ENCODE measurements around the gene LRBA. TPM values are rescaled to one million over a fixed set of nuclear protein-coding genes. Genes with fewer than 3 reads are reported as not detected.

LRBA gene
- polyA plus RNA-seq, 1 experiment, result 23.4 TPM

DNA sequence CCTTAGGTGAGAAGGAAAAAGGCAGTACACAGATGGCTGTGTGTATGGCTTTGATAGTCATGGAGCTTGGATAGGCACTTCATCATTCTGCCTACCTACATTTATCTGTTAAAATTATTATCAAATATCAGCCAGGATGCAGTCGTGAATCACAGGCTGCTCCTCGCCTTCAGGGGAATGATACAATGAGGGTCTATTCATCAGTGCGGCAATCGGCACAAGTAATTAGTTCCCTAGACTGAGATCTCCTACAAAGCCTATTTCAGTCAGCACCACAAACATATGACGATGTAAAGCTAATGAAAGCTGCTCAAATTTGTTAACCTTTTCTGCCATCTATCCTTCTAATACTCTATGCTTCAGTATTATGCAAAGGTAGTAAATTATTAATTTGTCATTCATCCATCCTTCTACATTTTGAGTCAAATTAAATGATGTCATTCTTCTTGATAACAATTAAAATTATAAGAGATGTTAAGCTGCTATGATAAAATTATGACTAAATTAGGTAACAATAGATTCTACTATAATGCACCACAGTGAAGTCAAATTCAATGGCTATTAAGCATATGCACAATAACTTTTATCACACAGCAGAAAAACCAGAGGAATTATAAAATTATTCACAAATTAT lies 414.2 kb downstream of the LRBA start:
- Histone ChIP-seq H3K27me3 (ENCODE audit: control insufficient read depth, insufficient read depth, low read length) (no peaks in the 10 kb centered on the region), H3K9me3 (ENCODE audit: control insufficient read depth, insufficient read depth, low read length) (no peaks in the 10 kb centered on the region), H3K4me3 (ENCODE audit: low read depth, low read length) (no peak overlapping the region), H3K27ac (ENCODE audit: low read depth, low read length) (no peak overlapping the region)
- ChIA-PET CTCF (no interaction called here), POLR2A (no interaction called here)
- TF ChIP-seq, protein P1, sequence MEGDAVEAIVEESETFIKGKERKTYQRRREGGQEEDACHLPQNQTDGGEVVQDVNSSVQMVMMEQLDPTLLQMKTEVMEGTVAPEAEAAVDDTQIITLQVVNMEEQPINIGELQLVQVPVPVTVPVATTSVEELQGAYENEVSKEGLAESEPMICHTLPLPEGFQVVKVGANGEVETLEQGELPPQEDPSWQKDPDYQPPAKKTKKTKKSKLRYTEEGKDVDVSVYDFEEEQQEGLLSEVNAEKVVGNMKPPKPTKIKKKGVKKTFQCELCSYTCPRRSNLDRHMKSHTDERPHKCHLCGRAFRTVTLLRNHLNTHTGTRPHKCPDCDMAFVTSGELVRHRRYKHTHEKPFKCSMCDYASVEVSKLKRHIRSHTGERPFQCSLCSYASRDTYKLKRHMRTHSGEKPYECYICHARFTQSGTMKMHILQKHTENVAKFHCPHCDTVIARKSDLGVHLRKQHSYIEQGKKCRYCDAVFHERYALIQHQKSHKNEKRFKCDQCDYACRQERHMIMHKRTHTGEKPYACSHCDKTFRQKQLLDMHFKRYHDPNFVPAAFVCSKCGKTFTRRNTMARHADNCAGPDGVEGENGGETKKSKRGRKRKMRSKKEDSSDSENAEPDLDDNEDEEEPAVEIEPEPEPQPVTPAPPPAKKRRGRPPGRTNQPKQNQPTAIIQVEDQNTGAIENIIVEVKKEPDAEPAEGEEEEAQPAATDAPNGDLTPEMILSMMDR (IDR thresholded peaks at IDR 0.05; ENCODE audit: low read depth, low read length), result no peak
- no peak for DNase-seq (ENCODE audit: low read depth, low spot score)

DNA sequence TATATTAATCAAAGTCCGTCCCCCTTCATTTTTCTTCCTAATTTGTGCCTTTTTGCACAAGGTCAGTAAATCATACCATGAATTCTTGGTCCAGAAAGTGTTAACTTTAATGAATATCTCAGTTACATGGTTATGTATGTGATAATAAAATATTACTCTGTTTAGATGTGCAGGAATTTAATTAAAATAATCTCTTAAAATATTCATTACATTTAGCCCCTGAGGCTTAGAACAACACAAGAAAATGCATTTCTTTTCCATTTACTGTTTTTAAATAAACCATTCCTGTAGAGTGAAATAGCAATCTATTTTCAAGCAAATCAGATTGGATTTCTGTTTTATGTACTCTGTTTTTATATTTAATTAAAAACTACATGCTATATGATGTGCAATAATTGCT lies 415.5 kb downstream of the LRBA start:
- no peaks in the 10 kb centered on the region for H3K27me3 ChIP-seq (ENCODE audit: control insufficient read depth, insufficient read depth, low read length)
- H3K9me3 ChIP-seq (ENCODE audit: control insufficient read depth, insufficient read depth, low read length), result no peaks in the 10 kb centered on the region
- TF ChIP-seq, protein P1 (IDR thresholded peaks at IDR 0.05; ENCODE audit: low read depth, low read length), result no peak
- CTCF ChIA-PET, result no interaction called here
- POLR2A ChIA-PET, result no interaction called here
- DNase-seq (ENCODE audit: low read depth, low spot score), result no peak
- no peak overlapping the region for H3K27ac ChIP-seq (ENCODE audit: low read depth, low read length)
- no peak overlapping the region for H3K4me3 ChIP-seq (ENCODE audit: low read depth, low read length)

DNA sequence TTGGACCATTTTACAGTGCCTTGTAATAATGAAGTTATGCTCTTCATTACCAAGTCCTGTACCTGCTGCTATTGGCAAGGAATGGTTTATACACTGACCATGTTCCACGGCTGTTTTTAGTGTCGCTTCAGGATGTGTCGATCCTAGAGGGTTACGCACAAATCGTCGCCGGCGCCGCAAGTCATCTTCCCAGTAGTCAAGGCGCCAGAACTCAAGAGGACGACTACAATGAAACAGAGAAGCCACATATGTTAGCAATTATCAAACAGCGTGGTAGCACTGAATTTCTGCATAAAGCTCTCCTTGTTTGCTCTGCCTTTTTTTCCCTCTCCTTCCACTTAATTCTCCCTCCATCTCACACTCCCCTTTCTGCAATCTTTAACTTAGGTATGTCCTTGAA lies 416.2 kb downstream of the LRBA start:
- TF ChIP-seq, protein P1 (IDR thresholded peaks at IDR 0.05; ENCODE audit: low read depth, low read length), result no peak
- no peak overlapping the region for H3K4me3 ChIP-seq (ENCODE audit: low read depth, low read length)
- no peaks in the 10 kb centered on the region for H3K27me3 ChIP-seq (ENCODE audit: control insufficient read depth, insufficient read depth, low read length)
- no peak overlapping the region for H3K27ac ChIP-seq (ENCODE audit: low read depth, low read length)
- ChIA-PET POLR2A (no interaction called here), CTCF (no interaction called here)
- no peak for DNase-seq (ENCODE audit: low read depth, low spot score)
- H3K9me3 ChIP-seq (ENCODE audit: control insufficient read depth, insufficient read depth, low read length), result no peaks in the 10 kb centered on the region

DNA sequence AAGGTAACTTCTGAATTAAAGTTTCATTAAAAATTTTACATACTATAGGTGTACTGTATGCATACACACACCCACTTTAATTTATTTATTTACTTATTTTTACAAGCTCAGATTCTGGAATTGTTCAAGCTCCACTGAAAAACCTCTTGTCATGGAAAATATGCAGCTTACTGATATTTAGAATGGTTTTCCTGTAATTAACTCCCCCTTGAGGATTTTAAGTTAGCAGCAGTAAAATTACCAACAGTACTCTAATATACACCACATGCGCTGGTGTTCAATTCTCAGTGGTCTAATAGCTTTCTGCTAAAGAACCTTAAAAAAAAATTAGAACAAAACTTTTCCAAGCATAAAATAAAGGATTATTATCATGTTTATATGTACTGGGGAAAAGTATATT lies 421.1 kb downstream of the LRBA start:
- POLR2A ChIA-PET, result interaction anchor here (1.3 kb wide), 1 partner anchor 343 kb away, joined by 3 read pairs; no protein-coding TSS in a partner anchor
- no peak for DNase-seq (ENCODE audit: low read depth, low spot score)
- CTCF ChIA-PET, result interaction anchor here (0.8 to 2.4 kb wide), 14 partner anchors 11 to 613 kb away, joined by 3 to 21 read pairs (median 3); no protein-coding TSS in a partner anchor
- TF ChIP-seq, protein P1 (IDR thresholded peaks at IDR 0.05; ENCODE audit: low read depth, low read length), result peak; percentile 52; the same call in 1 of the 2 replicates
- H3K27ac ChIP-seq (ENCODE audit: low read depth, low read length), result no peak overlapping the region
- no peak overlapping the region for H3K4me3 ChIP-seq (ENCODE audit: low read depth, low read length)
- H3K9me3 ChIP-seq (ENCODE audit: control insufficient read depth, insufficient read depth, low read length), result no peaks in the 10 kb centered on the region
- H3K27me3 ChIP-seq (ENCODE audit: control insufficient read depth, insufficient read depth, low read length), result no peaks in the 10 kb centered on the region

DNA sequence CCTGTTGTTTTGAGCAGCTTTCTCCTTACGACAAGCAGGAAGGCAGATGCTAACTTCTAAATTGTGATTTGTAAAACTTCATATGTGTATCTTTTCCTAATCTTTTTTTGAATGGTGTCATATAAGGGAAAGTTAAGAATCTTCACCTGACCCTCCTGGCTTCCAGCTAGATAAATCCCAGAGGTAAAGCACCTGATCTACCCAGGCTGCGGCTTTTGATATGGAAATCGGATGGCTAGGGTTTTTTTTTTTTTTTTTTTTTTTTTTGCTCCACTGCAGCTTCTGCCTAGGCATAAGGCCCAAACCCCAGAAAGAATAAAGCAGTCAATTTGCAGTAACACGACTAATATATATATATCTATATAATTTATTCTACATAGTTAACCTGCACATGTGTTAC lies 423.2 kb downstream of the LRBA start:
- no peaks in the 10 kb centered on the region for H3K9me3 ChIP-seq (ENCODE audit: control insufficient read depth, insufficient read depth, low read length)
- DNase-seq (ENCODE audit: low read depth, low spot score), result no peak
- no peaks in the 10 kb centered on the region for H3K27me3 ChIP-seq (ENCODE audit: control insufficient read depth, insufficient read depth, low read length)
- CTCF ChIA-PET, result interaction anchor here (0.6 to 1.2 kb wide), 3 partner anchors 13 to 294 kb away, joined by 3 to 6 read pairs (median 5); no protein-coding TSS in a partner anchor
- no peak overlapping the region for H3K4me3 ChIP-seq (ENCODE audit: low read depth, low read length)
- POLR2A ChIA-PET, result no interaction called here
- H3K27ac ChIP-seq (ENCODE audit: low read depth, low read length), result no peak overlapping the region
- TF ChIP-seq, protein P1 (IDR thresholded peaks at IDR 0.05; ENCODE audit: low read depth, low read length), result no peak

Measured in AG04450 (cell line).